Peyer's patch (tissue), 4 donors: ENCODE results near the gene MRPL10. TPM values are rescaled to one million over a fixed set of nuclear protein-coding genes. Genes with fewer than 3 reads are reported as not detected.
A peak's percentile ranks its signal among the peaks of the same experiment; 100 is the strongest.

Experiments
- DNase-seq, 3 donors: peaks; one replicate each; pipeline ENCODE4 v3.0.0-alpha.2; 2017 to 2019
- H3K27ac ChIP-seq, 4 donors: fragments of 200-600 bp; sonication (generic); one replicate each; pipeline ENCODE4 v1.5.1; 2016 to 2019
- H3K27me3 ChIP-seq, 2 donors: fragments of 200-600 bp; sonication (generic); one replicate each; pipeline ENCODE4 v1.5.1; 2019
- H3K36me3 ChIP-seq, 3 donors: fragments of 200-600 bp; sonication (generic); one replicate each; pipeline ENCODE4 v1.5.1; 2016 to 2019
- H3K4me1 ChIP-seq, 4 donors: fragments of 200-600 bp; sonication (generic); one replicate each; pipeline ENCODE4 v1.5.1; 2016 to 2019
- H3K4me3 ChIP-seq, 4 donors: fragments of 200-600 bp; sonication (generic); 1 replicate in 3 of 4; 2 replicates in 1 of 4; pipeline ENCODE4 v1.5.1; 2016 to 2019; ENCODE audit warnings: mild to moderate bottlenecking in 1 of 4
- H3K9me3 ChIP-seq, 4 donors: fragments of 200-600 bp; sonication (generic); one replicate each; pipeline ENCODE4 v1.5.1; 2016 to 2019; ENCODE audit warnings: mild to moderate bottlenecking in 1 of 4
- CTCF ChIP-seq, 6 experiments: fragments of 450-650 bp in 4 of 6; fragments of 200-600 bp in 2 of 6; sonication (generic) in 1 of 6; IDR thresholded peaks; one replicate each; pipeline ENCODE4 v1.5.1; 2017 to 2019; ENCODE audit warnings: antibody characterized with exemption in 6 of 6, mild to moderate bottlenecking in 3 of 6, moderate library complexity in 1 of 6
- POLR2A ChIP-seq, 2 donors: fragments of 450-650 bp; IDR thresholded peaks; one replicate each; pipeline ENCODE4 v1.5.1; 2017; ENCODE audit warnings: antibody characterized with exemption in 2 of 2, mild to moderate bottlenecking in 2 of 2, moderate library complexity in 2 of 2
- total RNA-seq, 4 donors: library from RNA; depleted of rRNA; stranded (reverse); fragments of >200 nt; gene quantifications; one replicate each; pipeline ENCODE4 v1.1.0, GENCODE V29; 2016

Gene MRPL10
- total RNA-seq, 4 donors from 2014 or later, result 30.5 to 50.4 (median 34.8) TPM

DNA sequence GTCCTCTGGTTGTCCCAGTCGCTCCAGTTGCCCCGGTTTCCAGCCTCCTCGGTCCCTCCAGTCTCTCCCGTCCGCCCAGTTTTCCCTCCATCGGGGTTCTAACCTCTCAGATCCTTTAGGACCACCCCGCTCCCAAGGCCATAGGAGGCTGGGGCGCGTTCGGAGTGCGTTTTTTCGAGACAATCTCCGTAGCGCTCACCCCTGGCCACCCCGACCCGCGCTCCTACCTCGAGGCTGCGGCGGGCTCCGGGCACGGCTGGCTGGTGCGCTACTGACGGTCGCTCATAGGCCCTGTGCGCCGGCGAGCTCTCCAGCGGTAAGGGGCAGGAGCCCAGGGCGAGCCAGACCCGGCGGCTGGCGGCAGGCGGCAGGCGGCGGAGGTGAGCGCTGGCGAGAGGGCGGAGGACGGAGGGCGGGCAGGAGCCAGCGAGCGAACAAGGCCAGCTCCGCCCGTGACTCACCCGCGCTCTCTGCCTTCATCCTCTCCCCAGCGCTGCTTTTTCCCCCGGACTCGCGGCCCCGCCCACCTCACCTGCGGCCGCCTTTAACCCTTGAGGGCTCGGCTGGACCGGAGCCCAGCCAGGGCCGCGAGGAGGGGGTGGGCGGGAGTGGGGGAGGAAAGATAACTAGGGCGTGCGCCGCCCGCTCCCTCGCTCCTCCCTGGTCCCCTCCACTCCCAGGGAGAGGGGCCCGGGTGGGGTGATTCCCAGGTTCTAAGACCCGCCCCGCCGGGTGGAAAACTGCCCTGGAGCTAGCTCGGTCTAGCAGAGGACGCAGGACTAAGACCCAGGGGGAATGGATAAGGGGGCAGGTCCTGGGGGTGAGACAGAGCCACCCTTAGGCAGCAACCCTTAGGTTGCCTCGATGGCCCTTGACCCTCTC, 19.6 kb upstream of the MRPL10 start, which contains the start of gene SP6:
Gene SP6, minus strand, starts transcription at position 472 of the 882 bp plus-strand sequence. CDS start 2,734 bp downstream, outside the sequence.
- peaks cover 0 to 9% of the 10 kb centered on the region in 2 donors for H3K27me3 ChIP-seq
- peak within 1 kb of the TSS; percentile 37 to 66 (median 52) for H3K4me3 ChIP-seq
- no peaks in the 10 kb centered on the region for H3K9me3 ChIP-seq
- TF ChIP-seq CTCF (IDR thresholded peaks at IDR 0.05) (peak in 4 of 6 experiments; percentile 12 to 56 (median 44)), POLR2A (IDR thresholded peaks at IDR 0.05) (peak; percentile 82 to 95)
- H3K36me3 ChIP-seq, result peaks cover 0 to 16% (median 0%) of the 10 kb centered on the region in 3 donors
- H3K27ac ChIP-seq, result peak within 1 kb of the TSS in 3 of 4 donors; percentile 63 to 80 (median 73)
- peak; percentile 32 to 94 (median 92) for DNase-seq
- H3K4me1 ChIP-seq, result peaks cover 0 to 31% (median 18%) of the 10 kb centered on the region in 4 donors

DNA sequence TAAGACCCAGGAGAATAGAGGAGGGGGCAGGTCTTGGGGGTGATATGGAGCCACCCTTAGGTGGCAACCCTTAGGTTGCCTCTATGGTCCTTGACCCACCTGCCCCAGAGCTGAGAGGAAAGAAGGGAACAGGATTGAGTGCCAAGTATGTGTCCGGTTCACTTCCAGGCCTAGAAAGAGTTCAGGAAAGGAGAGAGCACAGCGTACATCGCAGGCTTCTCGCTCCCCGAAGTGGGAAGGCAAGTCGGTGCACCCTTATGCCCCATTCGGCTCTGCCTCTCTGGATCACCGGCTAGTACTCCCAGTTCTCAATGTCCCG, 19.0 kb upstream of the MRPL10 start:
- H3K27me3 ChIP-seq, result peaks cover 0 to 9% of the 10 kb centered on the region in 2 donors
- peak overlapping the region in 3 of 4 donors; percentile 37 to 66 (median 63) for H3K4me3 ChIP-seq
- DNase-seq, result no peak

GRCh38 chr17:47848198-47848513, 16.8 kb upstream of the MRPL10 start:
- no peaks in the 10 kb centered on the region for H3K9me3 ChIP-seq
- no peak overlapping the region for H3K4me3 ChIP-seq
- no peak for TF ChIP-seq CTCF (IDR thresholded peaks at IDR 0.05)
- TF ChIP-seq POLR2A (IDR thresholded peaks at IDR 0.05), result no peak
- DNase-seq, result no peak
- H3K4me1 ChIP-seq, result peaks cover 4 to 45% (median 18%) of the 10 kb centered on the region in 4 donors
- H3K27me3 ChIP-seq, result peaks cover 0 to 9% of the 10 kb centered on the region in 2 donors
- no peak overlapping the region for H3K27ac ChIP-seq
- peaks cover 0 to 16% (median 0%) of the 10 kb centered on the region in 3 donors for H3K36me3 ChIP-seq

More for the DNA sequence above, 19.0 kb upstream of the MRPL10 start:
- Histone ChIP-seq H3K27ac (peak overlapping the region in 3 of 4 donors; percentile 63 to 80 (median 73)), H3K36me3 (peaks cover 0 to 16% (median 0%) of the 10 kb centered on the region in 3 donors), H3K4me1 (peaks cover 0 to 31% (median 18%) of the 10 kb centered on the region in 4 donors), H3K9me3 (no peaks in the 10 kb centered on the region)
- TF ChIP-seq POLR2A (IDR thresholded peaks at IDR 0.05) (no peak), CTCF (IDR thresholded peaks at IDR 0.05) (no peak)

DNA sequence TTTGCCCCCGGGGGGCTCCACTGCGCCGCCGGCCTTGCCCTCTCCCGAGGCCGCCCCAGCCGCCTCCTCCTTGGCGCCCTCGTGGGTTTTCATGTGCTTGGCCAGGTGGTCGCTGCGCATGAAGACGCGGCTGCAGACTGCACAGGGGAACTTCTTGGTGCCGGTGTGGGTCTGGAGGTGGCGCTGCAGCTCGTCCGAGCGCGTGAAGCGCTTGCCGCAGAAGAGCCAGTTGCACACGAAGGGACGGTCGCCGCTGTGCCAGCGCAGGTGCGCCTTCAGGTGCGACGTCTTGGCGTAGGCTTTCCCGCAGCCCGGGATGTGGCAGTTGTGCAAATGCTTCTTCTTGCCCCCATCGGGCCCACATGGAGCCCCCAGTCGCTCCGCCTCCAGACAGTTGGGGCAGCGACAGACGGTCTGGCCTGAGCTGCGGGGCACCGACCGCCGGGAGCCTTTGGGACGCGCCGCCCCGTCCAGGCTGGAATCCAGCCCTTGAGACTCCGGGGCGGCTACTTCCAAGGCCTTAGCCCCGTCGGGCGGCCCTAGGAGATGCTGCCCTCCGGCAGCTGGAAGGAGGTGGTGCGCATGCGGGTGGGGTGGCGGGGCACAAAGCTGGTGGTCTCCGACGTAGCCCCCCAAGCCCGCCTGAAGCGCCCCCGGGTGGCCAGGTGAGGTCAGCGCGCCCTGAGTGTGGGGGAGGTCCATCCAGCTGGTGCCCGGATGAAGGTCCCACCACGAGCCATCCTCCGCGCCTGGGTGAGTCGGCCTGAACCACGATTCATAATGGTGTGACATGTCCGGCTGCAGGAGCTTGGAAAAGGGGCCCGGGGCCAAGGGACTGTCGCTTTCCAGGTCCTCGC, 16.2 kb upstream of the MRPL10 start:
- peaks cover 0 to 16% (median 0%) of the 10 kb centered on the region in 3 donors for H3K36me3 ChIP-seq
- TF ChIP-seq CTCF (IDR thresholded peaks at IDR 0.05) (peak in 2 of 6 experiments; percentile 21 to 25), POLR2A (IDR thresholded peaks at IDR 0.05) (no peak)
- H3K9me3 ChIP-seq, result no peaks in the 10 kb centered on the region
- H3K4me3 ChIP-seq, result no peak overlapping the region
- H3K4me1 ChIP-seq, result peaks cover 4 to 51% (median 18%) of the 10 kb centered on the region in 4 donors
- H3K27me3 ChIP-seq, result peaks cover 0 to 9% of the 10 kb centered on the region in 2 donors
- no peak overlapping the region for H3K27ac ChIP-seq
- DNase-seq, result no peak

- peaks cover 0 to 9% of the 10 kb centered on the region in 2 donors for H3K27me3 ChIP-seq
- peaks cover 0 to 16% (median 0%) of the 10 kb centered on the region in 3 donors for H3K36me3 ChIP-seq
- peaks cover 7 to 53% (median 16%) of the 10 kb centered on the region in 4 donors for H3K4me1 ChIP-seq
- no peak for DNase-seq
- H3K27ac ChIP-seq, result no peak overlapping the region
- no peak overlapping the region for H3K4me3 ChIP-seq
- no peak for TF ChIP-seq POLR2A (IDR thresholded peaks at IDR 0.05)
- TF ChIP-seq CTCF (IDR thresholded peaks at IDR 0.05), result no peak
- H3K9me3 ChIP-seq, result no peaks in the 10 kb centered on the region
Observed at GRCh38 chr17:47846716-47847340, 15.5 kb upstream of the MRPL10 start.
